Activated CD4-positive, alpha-beta T cell treated with anti-CD3 and anti-CD28 coated beads, Interleukin-2, amount 50 U/mL, for 4 hours (primary cell): ENCODE data around the gene TM7SF3.
A peak's percentile ranks its signal among the peaks of the same experiment; 100 is the strongest.
"Not testable (repeated sequence)": the region's sequence is repeated elsewhere in the genome, so short reads cannot be mapped to it uniquely, and the experiment has no call there.

ENCODE experiments used
- DNase-seq, 2 experiments: peaks; one replicate each; pipeline ENCODE4 v3.0.0-alpha.2; 2020

Gene TM7SF3

DNA sequence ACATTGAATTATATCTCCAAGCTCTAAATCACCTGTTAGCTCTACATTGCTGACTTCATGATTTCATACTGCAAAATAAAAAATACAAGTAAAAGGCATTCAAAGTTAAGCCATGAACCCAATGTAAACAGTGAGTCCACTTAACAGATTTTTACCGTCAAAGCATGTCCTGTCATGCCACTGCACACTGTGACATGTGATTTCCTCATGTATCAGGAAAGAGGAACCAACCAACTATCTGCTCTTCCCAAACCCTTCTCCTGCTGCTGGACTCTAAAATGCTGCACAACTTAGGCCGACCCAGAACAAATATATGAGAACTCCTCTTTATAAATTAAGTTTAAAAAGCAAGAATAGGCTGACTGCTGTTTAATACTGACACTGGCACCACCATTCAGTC lies 37.5 kb downstream of the TM7SF3 start:
- no peak for DNase-seq

DNA sequence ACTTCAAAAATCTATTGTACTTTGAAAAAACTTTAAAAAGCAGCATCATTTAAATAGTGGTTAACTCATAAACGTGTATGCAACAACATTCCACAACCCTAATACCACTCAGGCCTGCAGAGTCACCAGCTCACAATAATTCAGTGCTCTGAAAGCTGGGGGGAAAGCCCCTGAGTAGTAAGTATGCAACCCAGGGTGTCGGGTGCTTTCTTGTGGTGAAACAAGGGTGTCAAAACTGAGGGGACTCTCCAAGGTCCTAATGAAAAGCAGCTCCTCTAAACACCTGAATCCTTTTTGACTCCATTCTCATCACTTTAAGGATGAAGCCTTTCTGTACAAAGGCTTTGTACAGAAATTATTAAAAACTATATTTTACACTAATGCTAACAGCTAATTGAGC lies 42.2 kb downstream of the TM7SF3 start:
- peak; percentile 43 to 46 for DNase-seq

DNA sequence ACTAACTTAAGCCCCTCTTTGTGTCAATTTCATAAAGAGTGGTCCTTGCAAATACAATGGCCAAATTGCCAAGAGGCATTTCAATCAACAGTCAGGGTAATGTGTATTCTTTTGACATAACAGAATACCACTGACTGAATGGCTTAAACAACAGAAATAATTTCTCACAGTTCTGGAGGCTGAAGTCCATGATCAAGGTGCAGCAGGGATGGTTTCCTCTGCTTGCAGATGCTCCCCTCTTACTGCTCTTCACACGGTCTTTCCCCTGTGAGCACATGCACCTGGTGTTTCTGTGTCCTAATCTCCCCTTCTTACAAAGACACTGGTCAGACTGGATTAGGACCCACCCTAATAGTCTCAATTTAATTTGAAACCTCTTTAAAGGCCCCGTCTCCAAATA lies 44.0 kb downstream of the TM7SF3 start:
- DNase-seq, result no peak

DNA sequence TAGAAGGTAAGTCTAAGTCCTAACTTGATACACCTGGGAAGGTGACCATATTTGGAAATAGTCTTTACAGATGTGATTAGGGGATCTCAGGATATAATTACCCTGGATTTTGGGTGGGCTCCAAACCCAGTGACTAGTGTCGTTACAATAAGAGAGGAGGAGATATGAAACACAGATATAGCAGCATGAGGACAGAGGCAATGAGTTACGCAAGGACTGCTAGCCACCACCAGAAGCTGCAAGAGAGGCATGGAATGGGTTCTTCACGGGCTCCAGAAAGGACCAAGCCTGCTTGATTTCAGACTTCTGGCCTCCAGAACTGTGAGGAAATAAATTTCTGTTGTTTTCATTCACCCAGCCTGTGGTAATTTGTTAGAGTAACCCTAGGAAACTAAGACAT lies 47.3 kb downstream of the TM7SF3 start:
- DNase-seq, result no peak

DNA sequence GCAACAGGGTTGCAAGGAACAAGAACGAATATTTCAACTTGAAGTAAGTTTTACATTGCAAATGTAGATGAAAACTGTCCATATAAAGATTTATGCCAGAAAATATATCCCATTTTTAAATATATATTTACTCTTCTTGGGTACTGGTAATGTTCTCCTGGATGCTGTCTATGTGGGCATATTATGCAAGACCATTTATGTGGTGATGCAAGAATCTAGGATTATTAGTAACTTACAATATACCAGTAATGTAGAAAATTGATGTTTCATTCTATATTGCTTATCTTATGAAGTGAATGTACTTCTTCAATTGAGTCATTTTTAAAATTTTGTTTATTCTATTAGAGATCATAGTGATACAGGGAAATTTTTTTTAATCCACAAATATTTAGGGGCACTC lies 50.8 kb downstream of the TM7SF3 start:
- no peak for DNase-seq

DNA sequence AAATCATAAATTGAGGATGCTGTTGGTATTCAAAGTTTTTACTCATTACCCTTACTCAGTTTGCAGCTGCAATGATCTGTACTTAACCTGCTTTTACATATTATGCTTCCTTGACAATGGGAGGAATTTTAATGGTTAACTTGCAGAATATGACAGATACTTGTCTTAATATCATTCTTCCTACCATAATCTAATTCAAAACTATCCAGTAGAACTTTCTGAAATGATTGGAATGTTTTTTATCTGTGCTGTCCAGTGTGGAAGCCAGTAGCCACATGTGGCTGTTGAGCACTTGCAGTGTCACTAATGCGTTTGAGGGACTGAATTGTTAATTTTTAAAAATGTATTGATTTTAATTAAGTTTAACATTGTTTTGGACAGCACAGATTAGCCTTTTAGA lies 52.4 kb downstream of the TM7SF3 start:
- DNase-seq, result no peak

DNA sequence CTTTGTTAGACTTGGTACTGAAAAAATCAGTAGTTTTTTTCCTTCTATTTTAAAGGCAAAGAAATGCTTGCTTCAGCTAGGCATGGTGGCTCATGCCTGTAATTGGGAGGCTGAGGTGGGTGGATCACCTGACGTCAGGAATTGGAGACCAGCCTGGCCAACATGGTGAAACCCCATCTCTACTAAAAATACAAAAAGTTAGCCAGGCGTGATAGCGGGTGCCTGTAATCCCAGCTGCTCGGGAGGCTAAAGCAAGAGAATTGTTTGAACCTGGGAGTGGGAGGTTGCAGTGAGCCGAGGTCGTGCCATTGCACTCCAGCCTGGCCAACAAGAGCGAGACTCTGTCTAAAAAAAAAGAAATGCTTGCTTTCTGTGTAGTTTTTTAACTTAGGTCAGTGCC lies 52.8 kb downstream of the TM7SF3 start:
- not testable (repeated sequence) for DNase-seq

DNA sequence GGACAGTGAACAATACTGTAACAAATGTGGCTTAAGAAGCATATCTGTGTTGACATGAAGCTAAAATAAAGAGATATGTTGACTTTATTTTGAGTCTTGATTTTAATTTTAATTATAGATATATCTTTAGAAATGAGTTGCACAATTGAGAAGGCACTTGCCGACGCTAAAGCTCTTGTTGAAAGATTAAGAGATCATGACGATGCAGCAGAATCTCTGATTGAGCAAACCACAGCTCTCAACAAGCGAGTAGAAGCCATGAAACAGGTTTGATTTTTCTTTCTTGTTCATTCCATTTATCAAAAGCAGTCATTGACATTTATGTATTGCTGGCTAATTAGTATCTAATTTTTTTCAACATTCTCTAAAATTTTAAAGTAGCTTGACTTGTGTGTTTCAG lies 60.2 kb downstream of the TM7SF3 start:
- no peak for DNase-seq

DNA sequence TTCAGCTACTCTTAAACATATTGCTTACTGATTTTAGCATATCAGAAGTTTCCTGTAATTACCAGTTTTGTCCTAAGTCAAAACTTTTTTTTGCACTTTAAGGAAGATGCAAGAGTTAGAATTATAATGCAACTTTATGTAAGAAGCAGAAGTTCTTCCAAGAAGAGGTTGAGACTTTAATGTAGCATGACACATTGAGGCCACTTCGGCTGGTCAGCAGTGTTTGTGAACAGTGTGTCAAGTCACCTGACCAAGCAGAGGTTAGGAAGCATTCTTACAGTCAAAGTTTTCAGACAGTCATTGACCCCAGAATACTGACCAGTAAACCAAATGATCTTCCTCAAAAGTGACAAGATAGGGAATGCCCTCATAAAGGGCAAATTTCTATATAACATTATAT lies 60.7 kb downstream of the TM7SF3 start:
- no peak for DNase-seq

DNA sequence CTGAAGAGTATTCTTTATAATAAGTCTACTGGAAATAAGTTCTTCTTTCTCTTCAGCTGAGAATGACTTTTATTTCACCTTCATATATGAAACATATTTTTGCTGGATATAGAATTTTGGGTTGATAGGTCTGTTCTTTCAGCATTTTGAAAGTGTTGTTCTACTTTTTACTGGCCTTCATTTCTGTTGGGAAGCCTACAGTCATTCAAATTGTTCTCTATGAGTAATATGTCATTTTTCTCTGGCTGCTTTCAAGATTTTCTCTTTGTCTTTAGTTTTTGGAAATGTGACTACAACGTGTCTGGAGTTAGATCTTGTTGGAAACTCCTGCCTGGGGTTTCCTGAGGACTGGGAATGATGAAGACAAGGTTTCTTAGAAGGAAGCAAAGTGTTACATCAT lies 65.9 kb downstream of the TM7SF3 start:
- no peak for DNase-seq

DNA sequence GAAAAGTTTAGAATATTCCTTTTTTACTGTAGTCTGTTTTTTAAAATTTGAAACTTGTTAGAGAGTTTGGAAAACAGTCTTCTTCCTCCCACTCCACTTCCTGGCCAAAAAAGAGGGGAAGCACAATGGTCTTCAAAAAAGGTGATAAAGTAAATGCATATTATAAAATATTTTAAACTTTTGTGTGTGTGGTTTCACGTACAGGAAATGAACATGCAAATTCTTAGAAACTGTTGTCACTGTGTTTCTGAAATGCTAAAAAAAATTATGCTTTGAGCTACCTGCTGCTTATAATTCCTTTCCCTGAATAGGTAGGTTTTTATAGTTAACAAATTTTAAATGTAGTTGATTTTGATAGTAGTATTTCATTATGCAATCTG lies 73.0 kb downstream of the TM7SF3 start:
- no peak for DNase-seq

DNA sequence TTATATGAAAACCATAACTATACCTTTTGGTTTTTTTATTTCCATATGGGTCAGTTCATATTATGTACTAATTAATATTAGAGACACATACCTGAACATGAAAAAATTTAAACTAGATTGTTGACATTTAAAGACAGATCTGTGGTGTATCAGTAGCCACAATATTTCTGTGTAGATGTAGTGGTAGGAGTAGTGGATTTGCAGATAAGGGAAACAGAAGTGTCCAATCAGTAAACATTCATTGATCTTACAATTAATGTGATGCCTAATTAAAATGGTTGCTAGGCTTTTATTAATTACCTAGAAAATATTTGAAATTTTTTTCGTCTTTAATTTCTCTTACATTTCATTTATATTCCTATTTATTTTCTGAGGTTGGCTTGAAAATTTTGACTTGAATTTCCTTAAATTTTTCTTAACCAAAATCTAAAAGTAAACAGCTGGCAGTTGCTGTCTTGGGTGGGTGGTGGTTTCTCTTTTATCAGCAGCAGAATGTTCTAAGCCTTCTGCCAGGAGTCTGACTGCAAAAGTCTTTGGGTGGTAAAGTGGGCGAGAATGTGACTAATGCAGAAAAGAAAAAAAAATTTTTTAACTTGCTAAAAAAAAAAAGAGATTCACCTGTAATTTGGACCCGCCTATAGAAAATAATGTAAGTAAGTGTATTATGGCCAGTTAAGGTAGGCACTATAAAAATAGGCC lies 73.5 kb downstream of the TM7SF3 start:
- DNase-seq, result peak in 1 of 2 experiments; percentile 21

DNA sequence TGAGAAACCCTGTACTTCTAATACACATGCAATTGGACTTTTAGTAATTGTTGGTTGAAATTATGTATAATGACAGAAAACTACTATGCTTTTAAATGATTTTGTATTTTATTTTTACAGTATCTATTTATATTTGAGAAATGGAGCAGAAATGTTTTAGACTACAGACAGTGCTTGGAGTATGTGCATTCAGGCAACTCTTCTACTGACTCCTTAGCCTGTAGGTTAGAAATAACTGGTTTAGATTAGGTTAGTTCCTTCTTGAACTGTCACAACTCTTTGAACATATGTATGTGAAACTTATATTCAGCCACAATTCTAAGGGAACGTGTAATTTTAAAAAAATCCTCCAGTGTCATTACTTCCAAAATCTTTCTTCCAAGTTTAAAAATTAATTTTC lies 74.2 kb downstream of the TM7SF3 start:
- DNase-seq, result no peak

DNA sequence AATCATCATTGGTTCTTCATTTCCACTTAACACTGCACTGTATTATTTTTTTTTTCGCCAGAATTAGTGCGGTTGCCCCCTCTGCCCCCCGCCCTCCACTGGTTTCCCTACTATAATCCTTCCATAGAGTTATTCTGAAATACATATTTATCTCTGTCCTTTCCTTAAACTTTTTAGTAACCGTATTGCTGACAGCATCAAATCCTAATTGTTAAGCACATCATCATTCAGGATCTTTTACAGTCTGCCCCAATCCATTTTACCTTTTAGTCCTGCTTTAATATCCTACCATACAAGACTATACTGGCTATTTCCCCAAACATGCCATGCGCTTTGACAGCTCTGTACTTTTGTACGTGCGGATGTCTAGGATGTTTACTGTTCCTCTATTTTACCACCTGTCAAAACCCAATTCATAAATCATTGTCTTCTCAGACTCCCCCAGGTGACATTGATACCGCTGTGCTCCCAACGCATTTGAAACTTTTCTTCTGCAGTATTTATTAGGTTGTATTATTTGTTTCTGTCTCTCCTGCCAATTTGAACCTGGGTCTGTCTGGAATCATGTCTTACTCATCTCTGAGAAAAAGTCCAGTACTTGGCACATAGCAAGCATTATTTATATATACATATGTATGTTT lies 74.9 kb downstream of the TM7SF3 start:
- DNase-seq, result no peak

DNA sequence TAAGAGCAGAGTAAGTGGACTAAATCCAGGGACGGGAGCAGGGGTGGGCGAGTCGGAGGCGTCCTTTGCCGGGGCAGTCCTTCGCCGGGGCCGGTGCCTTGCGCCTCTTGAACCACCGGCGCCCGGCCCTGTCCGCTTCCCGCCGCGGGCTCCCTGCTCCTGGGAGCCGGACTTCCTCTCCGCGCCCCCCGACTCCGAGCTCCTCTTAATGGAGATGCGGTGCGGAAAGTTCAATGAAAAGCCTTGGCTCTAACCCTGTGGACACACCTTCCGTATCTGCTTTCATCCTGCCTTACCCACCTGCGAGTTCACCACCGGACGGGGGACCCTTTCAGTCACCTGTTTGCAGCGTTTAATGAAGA lies 75.5 kb downstream of the TM7SF3 start:
- DNase-seq, result no peak

DNA sequence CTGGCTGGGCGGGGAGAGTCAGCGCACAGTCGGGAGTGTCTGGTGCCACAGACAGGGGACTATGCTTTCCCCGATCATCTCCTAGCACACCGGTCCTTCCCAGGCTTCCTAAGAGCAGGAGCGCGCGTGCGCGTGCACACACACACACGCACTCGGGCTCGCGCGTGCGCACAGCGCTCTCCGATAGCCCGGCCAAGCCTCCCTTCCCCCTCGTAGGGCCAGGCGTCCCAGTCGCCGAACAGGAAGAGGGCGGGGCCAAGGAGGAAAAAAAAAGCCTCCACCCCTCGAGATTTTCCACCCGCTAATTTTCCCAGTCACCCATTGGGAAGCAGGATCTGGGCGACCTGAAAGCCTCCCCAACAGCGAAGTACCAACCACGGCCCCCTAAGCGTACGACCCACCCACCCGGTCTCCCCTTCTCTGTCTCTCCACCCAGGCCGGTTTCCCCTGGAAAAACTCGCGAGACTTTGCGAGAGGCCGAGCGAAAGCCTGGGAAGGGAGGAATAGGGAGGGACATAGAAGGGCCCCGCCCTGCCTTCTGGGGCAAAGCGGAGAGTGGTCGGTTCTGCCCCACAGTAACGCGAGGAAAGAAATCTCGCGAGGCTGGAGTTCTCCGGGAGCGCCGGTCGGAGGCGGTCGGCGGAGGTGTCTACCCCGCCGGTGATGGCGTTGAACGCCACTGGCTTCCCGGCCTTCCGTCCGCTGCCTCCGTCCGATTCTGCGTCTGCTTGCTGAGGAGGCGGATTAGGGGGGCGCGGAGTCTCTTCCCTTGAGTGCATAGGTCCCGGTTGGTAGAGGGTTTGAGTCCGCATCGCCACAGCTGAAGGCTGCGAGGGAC lies 76.1 kb downstream of the TM7SF3 start, which contains the start of the genes FGFR1OP2 and INTS13:
Gene FGFR1OP2, plus strand, starts transcription at position 608 of the 838 bp plus-strand sequence. CDS start 15,689 bp downstream, outside the sequence.
Gene INTS13, minus strand, starts transcription at position 119 of the 838 bp plus-strand sequence. CDS start 1,178 bp downstream, outside the sequence.
- DNase-seq, result peak; percentile 97

DNA sequence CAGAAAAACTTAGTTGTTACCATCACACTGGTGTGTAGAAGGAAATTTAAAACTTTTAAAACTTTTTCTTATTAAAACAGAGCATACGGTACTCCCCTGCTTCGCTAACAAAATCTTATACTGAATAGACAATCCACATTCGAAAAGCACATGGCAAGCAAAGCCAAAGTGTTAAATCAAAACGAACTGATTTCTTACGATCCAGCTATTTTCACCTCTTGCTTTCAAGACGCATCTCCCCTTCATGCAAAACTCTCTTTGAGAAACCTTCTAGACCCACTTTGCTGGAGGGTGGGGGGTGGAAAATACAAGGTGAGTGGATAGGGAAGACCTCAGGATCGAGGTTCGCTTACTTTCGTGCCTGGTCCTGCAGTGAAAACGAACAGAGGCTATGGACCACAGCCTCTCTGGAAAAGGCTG lies 76.7 kb downstream of the TM7SF3 start:
- DNase-seq, result no peak

DNA sequence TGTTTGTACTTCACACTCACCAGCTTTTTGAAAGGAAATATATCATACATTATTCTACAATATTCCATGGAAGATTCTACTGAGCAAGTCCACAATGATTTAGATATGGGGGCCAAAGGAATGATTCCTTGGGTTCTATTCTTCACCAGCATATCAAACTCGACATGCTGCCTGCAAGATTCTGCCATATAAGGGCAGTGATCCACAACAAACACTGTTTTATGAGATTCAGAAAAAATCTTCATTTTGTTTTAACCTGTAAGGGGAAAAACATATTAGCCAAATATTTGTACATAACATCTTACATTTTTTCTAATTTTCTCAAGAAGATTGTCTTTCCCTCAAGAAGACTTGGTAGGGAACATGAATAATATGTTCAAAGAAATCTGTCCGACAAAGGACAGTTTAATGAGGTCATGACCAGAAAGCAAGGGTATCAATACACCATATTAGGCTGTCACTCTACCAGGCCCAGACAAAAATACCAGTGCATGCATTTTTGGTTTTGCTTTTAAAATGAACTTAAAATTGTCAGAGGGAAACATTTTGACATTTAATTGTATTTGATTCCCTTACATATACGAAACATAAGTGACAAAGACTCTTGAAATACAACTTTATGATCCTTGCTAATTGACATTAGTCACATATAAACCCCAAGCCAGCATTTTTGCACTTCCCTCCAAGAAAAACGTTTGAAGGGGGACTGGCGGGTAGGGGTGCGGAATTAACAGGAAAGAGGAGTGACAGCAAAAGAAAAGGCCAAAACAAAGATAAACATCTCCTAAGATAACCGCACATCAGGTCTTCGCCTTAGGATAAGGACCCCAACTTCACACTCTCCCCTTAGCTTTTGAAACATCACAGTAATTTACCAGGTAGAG lies 77.4 kb downstream of the TM7SF3 start:
- DNase-seq, result no peak

DNA sequence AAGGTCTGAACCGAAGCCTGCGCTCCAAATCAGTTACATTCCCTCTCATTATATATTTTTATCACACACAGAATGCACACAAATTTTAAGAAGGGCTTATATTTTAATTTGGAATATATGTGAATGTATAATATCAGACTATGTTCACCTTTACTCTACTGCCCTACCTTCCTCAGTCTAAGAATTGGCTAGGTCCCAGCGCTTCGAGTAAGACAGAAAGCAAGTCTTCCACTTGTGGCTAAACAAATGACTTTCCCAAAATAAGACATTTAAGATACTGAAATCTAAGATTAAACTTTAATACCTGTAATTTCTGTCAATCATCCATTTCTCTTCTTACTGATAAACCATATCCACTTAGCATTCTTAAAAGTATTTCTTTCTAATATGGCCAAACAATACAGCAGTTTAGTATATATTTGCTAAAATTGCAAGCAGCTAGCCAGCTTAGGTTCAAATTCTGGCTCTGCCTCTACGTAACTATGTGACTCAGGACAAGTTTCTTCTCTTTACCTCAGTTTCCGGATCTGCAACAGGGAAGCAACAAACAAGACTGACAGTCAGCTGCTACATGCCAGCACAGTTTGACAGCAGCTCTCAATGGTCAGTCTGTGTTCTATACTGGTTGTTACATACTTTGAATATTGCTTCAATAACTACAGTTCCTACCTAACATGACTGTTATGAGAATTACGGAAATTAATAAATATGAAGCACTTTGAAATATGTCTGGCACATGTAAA lies 78.4 kb downstream of the TM7SF3 start:
- no peak for DNase-seq

DNA sequence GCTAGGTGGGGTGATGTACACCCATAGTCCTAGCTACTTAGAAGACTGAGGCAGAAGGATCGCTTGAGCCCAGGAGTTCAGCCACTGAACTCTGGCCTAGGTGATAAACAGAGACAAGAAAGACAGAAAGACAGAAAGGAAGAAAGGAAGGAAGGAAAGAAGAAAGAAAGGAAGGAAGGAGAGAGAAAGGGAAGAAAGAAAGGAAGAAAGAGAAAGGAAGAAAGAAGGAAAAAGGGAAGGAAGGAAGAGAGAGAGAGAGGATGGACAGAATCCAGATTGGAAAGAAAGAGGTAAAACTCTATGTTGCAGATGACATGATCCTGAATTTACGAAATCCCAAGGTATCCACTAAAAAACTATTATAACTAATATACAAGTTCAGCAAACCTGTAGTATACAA lies 84.6 kb downstream of the TM7SF3 start:
- DNase-seq, result no peak

DNA sequence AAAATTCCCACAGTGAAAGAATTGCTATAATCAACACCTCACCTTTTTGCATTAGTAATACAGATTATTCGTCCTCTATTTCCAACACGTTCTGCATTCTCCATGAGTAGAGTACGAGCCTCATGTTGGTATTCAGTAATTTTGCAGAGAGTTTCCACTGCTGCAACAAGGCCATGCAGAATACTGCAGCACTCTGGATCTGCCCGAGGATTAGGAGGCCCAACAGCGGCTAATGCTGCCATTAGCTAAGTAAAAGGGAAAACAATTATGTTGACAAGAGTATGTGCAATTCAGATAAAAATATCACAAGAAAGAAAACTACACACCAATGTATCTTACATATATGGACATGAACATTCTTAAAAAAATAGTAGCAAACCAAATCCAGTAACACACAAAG lies 85.5 kb downstream of the TM7SF3 start:
- no peak for DNase-seq
